ENCODE data around the gene SLC46A1. TPM values are rescaled to one million over a fixed set of nuclear protein-coding genes. Genes with fewer than 3 reads are reported as not detected.

The SLC46A1 gene
- total RNA-seq, 5 donors from 2014 or later (not counting 1 experiment from before 2014, with no cell fraction given): 0.93 to 2.7 (median 2.5) TPM

DNA sequence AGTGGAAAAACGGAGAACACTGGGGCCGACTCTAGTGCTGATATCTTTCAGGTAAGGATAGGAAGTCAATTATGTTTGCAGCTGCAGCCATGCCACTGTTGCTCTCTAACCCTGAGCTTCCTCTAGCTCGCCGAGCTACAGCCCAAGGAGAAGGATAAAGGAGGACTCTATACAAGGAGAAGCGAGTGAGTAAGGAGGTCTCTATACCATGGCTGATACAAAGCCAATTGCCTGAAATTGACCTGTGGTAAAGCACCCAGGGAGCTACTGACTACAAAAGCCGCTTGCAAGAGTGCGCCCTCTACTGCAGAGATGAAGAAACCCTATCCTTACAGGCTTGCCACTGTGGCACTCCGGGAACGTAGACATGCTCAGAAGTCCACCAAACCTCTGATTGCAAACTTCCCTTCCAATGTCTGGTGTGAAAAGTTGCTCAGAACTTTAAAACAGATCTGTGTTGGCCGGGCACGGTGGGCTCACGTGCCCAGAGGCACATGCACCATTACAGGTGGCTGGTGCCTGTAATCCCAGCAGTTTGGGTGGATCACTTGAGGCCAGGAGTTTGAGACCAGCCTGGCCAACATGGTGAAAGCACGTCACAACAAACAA lies 10.8 kb upstream of the SLC46A1 start:
- Mint-ChIP-seq H3K4me3 (no peak overlapping the region), H3K36me3 (no peaks in the 10 kb centered on the region), H3K27ac (no peak overlapping the region), H3K9me3 (no peaks in the 10 kb centered on the region), H3K27me3 (peaks cover 2 to 18% of the 10 kb centered on the region in 2 donors), H3K4me1 (peaks cover 4 to 7% (median 4%) of the 10 kb centered on the region in 3 donors)
- no peaks in the 10 kb centered on the region for H3K9me3 ChIP-seq
- H3K4me3 ChIP-seq (ENCODE audit: control insufficient read depth in 1 of 2, extremely low read depth in 1 of 2, low read length in 1 of 2): no peak overlapping the region
- peak; percentile 80 to 89 (median 87) for ATAC-seq (replicated peaks in 1 of 4)
- ChIA-PET CTCF (interaction anchor here (0.6 to 1.2 kb wide), 7 partner anchors 10 to 611 kb away, joined by 3 to 6 read pairs (median 3); partner anchors contain the start of genes IFT20 (in 1 of the 2) and TNFAIP1 (in 1 of the 2)), POLR2A (no interaction called here)
- DNase-seq: peak in 32 of 35 experiments; percentile 14 to 68 (median 40)
- no peaks in the 10 kb centered on the region for H3K36me3 ChIP-seq (ENCODE audit: control insufficient read depth in 2 of 2, extremely low read depth in 1 of 2, insufficient read depth in 1 of 2, low read length in 1 of 2)
- H3K27ac ChIP-seq (ENCODE audit: low read length): no peak overlapping the region
- peaks cover 4 to 21% of the 10 kb centered on the region in 2 experiments for H3K27me3 ChIP-seq (replicated peaks in 1 of 2; ENCODE audit: control insufficient read depth in 2 of 2, extremely low read depth in 1 of 2, insufficient read depth in 2 of 2, low read length in 1 of 2)
- 25% methylated on average over 6 of the region's 13 CpGs for WGBS (ENCODE audit: insufficient coverage)
- peaks cover 0 to 5% of the 10 kb centered on the region in 2 experiments for H3K4me1 ChIP-seq (ENCODE audit: control insufficient read depth in 1 of 2, extremely low read depth in 1 of 2, insufficient read depth in 2 of 2, low read length in 2 of 2)

GRCh38 chr17:28415886-28416285 lies 9.9 kb upstream of the SLC46A1 start:
- 87% methylated on average over 3 of the region's 3 CpGs for WGBS (ENCODE audit: insufficient coverage)
- no peak for DNase-seq
- H3K4me3 Mint-ChIP-seq: no peak overlapping the region
- POLR2A ChIA-PET: no interaction called here
- no peak overlapping the region for H3K27ac ChIP-seq (ENCODE audit: low read length)
- H3K27ac Mint-ChIP-seq: no peak overlapping the region
- peaks cover 4 to 7% (median 4%) of the 10 kb centered on the region in 3 donors for H3K4me1 Mint-ChIP-seq
- no peaks in the 10 kb centered on the region for H3K36me3 Mint-ChIP-seq
- H3K36me3 ChIP-seq (ENCODE audit: control insufficient read depth in 2 of 2, extremely low read depth in 1 of 2, insufficient read depth in 1 of 2, low read length in 1 of 2): no peaks in the 10 kb centered on the region
- H3K9me3 ChIP-seq: no peaks in the 10 kb centered on the region
- peaks cover 2 to 18% of the 10 kb centered on the region in 2 donors for H3K27me3 Mint-ChIP-seq
- peaks cover 0 to 5% of the 10 kb centered on the region in 2 experiments for H3K4me1 ChIP-seq (ENCODE audit: control insufficient read depth in 1 of 2, extremely low read depth in 1 of 2, insufficient read depth in 2 of 2, low read length in 2 of 2)
- CTCF ChIA-PET: interaction anchor here in 1 of 2 donors (0.6 to 1.2 kb wide), 2 partner anchors 15 to 329 kb away, joined by 3 read pairs; no protein-coding TSS in a partner anchor
- H3K4me3 ChIP-seq (ENCODE audit: control insufficient read depth in 1 of 2, extremely low read depth in 1 of 2, low read length in 1 of 2): no peak overlapping the region
- ATAC-seq (replicated peaks in 1 of 4): no peak
- H3K9me3 Mint-ChIP-seq: no peaks in the 10 kb centered on the region
- peaks cover 4 to 21% of the 10 kb centered on the region in 2 experiments for H3K27me3 ChIP-seq (replicated peaks in 1 of 2; ENCODE audit: control insufficient read depth in 2 of 2, extremely low read depth in 1 of 2, insufficient read depth in 2 of 2, low read length in 1 of 2)

DNA sequence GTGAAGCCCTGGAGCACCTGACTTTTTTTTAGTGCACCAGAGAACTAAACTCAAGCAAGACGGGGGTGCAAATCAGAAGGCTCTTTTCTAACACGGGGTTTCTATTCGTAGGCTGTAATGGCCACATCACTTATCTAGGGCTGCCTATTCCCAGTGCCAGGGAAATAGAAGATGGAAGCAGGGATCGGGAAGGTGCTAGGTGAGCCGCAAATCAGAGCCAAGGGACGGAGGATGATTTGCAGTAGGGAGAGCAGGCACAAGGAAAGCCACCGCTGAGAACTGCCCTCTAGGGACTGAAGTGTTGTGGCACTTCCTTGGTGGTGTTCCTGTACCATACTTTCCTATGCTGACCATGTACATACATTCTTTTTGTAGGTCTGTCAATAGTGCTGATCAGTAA lies 7.8 kb upstream of the SLC46A1 start:
- Mint-ChIP-seq H3K36me3 (no peaks in the 10 kb centered on the region), H3K27me3 (peaks cover 5 to 17% of the 10 kb centered on the region in 2 donors), H3K4me3 (no peak overlapping the region), H3K27ac (no peak overlapping the region), H3K4me1 (peaks cover 4 to 7% (median 4%) of the 10 kb centered on the region in 3 donors), H3K9me3 (no peaks in the 10 kb centered on the region)
- H3K4me3 ChIP-seq (ENCODE audit: control insufficient read depth in 1 of 2, extremely low read depth in 1 of 2, low read length in 1 of 2): no peak overlapping the region
- peaks cover 0 to 5% of the 10 kb centered on the region in 2 experiments for H3K4me1 ChIP-seq (ENCODE audit: control insufficient read depth in 1 of 2, extremely low read depth in 1 of 2, insufficient read depth in 2 of 2, low read length in 2 of 2)
- peaks cover 4 to 15% of the 10 kb centered on the region in 2 experiments for H3K27me3 ChIP-seq (replicated peaks in 1 of 2; ENCODE audit: control insufficient read depth in 2 of 2, extremely low read depth in 1 of 2, insufficient read depth in 2 of 2, low read length in 1 of 2)
- ChIA-PET POLR2A (no interaction called here), CTCF (no interaction called here)
- no peak for DNase-seq
- WGBS (ENCODE audit: insufficient coverage): 85% methylated on average over 5 of the region's 7 CpGs
- H3K36me3 ChIP-seq (ENCODE audit: control insufficient read depth in 2 of 2, extremely low read depth in 1 of 2, insufficient read depth in 1 of 2, low read length in 1 of 2): no peaks in the 10 kb centered on the region
- no peaks in the 10 kb centered on the region for H3K9me3 ChIP-seq
- ATAC-seq (replicated peaks in 1 of 4): no peak
- H3K27ac ChIP-seq (ENCODE audit: low read length): no peak overlapping the region

- H3K27me3 ChIP-seq (replicated peaks in 1 of 2; ENCODE audit: control insufficient read depth in 2 of 2, extremely low read depth in 1 of 2, insufficient read depth in 2 of 2, low read length in 1 of 2): peaks cover 4 to 26% of the 10 kb centered on the region in 2 experiments
- ChIA-PET POLR2A (no interaction called here), CTCF (no interaction called here)
- no peak overlapping the region for H3K4me3 Mint-ChIP-seq
- H3K4me1 Mint-ChIP-seq: peaks cover 3 to 6% (median 4%) of the 10 kb centered on the region in 3 donors
- H3K27ac Mint-ChIP-seq: no peak overlapping the region
- H3K9me3 Mint-ChIP-seq: no peaks in the 10 kb centered on the region
- no peaks in the 10 kb centered on the region for H3K9me3 ChIP-seq
- H3K36me3 Mint-ChIP-seq: no peaks in the 10 kb centered on the region
- DNase-seq (no peak), ATAC-seq (replicated peaks in 1 of 4) (no peak)
- H3K27ac ChIP-seq (ENCODE audit: low read length): no peak overlapping the region
- H3K4me3 ChIP-seq (ENCODE audit: control insufficient read depth in 1 of 2, extremely low read depth in 1 of 2, low read length in 1 of 2): no peak overlapping the region
- peaks cover 0 to 5% of the 10 kb centered on the region in 2 experiments for H3K4me1 ChIP-seq (ENCODE audit: control insufficient read depth in 1 of 2, extremely low read depth in 1 of 2, insufficient read depth in 2 of 2, low read length in 2 of 2)
- no CpG with 5 or more reads among the region's 3 CpGs for WGBS (ENCODE audit: insufficient coverage)
- H3K27me3 Mint-ChIP-seq: peaks cover 12 to 28% of the 10 kb centered on the region in 2 donors
- H3K36me3 ChIP-seq (ENCODE audit: control insufficient read depth in 2 of 2, extremely low read depth in 1 of 2, insufficient read depth in 1 of 2, low read length in 1 of 2): no peaks in the 10 kb centered on the region
Observed at GRCh38 chr17:28412099-28412498, 6.1 kb upstream of the SLC46A1 start.

DNA sequence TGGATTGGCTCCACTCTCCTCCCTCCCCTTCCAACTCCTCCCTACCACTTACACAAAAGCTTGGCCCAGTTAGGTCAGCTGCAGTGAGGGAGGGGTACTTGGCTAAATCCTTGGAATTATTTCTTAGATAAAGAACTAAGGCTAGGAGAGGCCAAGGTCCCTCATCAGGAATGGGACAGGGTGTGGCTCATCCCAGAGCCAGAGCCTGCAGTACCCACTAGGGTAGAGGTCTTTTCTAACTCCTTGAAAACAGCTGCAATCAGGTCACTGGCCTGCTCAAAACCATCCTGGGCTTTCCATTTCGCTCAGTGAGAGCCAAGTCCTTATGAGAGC lies 1.9 kb upstream of the SLC46A1 start:
- no peaks in the 10 kb centered on the region for H3K36me3 ChIP-seq (ENCODE audit: control insufficient read depth in 2 of 2, extremely low read depth in 1 of 2, insufficient read depth in 1 of 2, low read length in 1 of 2)
- 83% methylated on average over 1 of the region's 1 CpG for WGBS (ENCODE audit: insufficient coverage)
- no peaks in the 10 kb centered on the region for H3K9me3 ChIP-seq
- DNase-seq (no peak), ATAC-seq (replicated peaks in 1 of 4) (no peak)
- Mint-ChIP-seq H3K27ac (no peak overlapping the region), H3K4me3 (peak overlapping the region in 1 of 3 donors; percentile 7), H3K36me3 (no peaks in the 10 kb centered on the region), H3K27me3 (peaks cover 15 to 17% of the 10 kb centered on the region in 2 donors), H3K9me3 (no peaks in the 10 kb centered on the region), H3K4me1 (peaks cover 5 to 12% (median 10%) of the 10 kb centered on the region in 3 donors)
- no peak overlapping the region for H3K27ac ChIP-seq (ENCODE audit: low read length)
- H3K27me3 ChIP-seq (replicated peaks in 1 of 2; ENCODE audit: control insufficient read depth in 2 of 2, extremely low read depth in 1 of 2, insufficient read depth in 2 of 2, low read length in 1 of 2): peaks cover 2 to 20% of the 10 kb centered on the region in 2 experiments
- ChIA-PET POLR2A (interaction anchor here in 1 of 2 donors (0.5 kb wide), 1 partner anchor 98 kb away, joined by 3 read pairs; no protein-coding TSS in a partner anchor), CTCF (no interaction called here)
- no peak overlapping the region for H3K4me3 ChIP-seq (ENCODE audit: control insufficient read depth in 1 of 2, extremely low read depth in 1 of 2, low read length in 1 of 2)
- H3K4me1 ChIP-seq (ENCODE audit: control insufficient read depth in 1 of 2, extremely low read depth in 1 of 2, insufficient read depth in 2 of 2, low read length in 2 of 2): peaks cover 0 to 16% of the 10 kb centered on the region in 2 experiments

- Mint-ChIP-seq H3K4me3 (peak overlapping the region in 1 of 3 donors; percentile 21), H3K36me3 (no peaks in the 10 kb centered on the region), H3K27me3 (peaks cover 15 to 17% of the 10 kb centered on the region in 2 donors), H3K9me3 (no peaks in the 10 kb centered on the region), H3K27ac (no peak overlapping the region), H3K4me1 (peaks cover 5 to 12% (median 10%) of the 10 kb centered on the region in 3 donors)
- peaks cover 1 to 20% of the 10 kb centered on the region in 2 experiments for H3K27me3 ChIP-seq (replicated peaks in 1 of 2; ENCODE audit: control insufficient read depth in 2 of 2, extremely low read depth in 1 of 2, insufficient read depth in 2 of 2, low read length in 1 of 2)
- ChIA-PET POLR2A (interaction anchor here in 1 of 2 donors (0.5 kb wide), 1 partner anchor 98 kb away, joined by 3 read pairs; no protein-coding TSS in a partner anchor), CTCF (interaction anchor here in 1 of 2 donors (0.9 kb wide), 1 partner anchor 9 kb away, joined by 3 read pairs; no protein-coding TSS in a partner anchor)
- no peak overlapping the region for H3K4me3 ChIP-seq (ENCODE audit: control insufficient read depth in 1 of 2, extremely low read depth in 1 of 2, low read length in 1 of 2)
- H3K4me1 ChIP-seq (ENCODE audit: control insufficient read depth in 1 of 2, extremely low read depth in 1 of 2, insufficient read depth in 2 of 2, low read length in 2 of 2): peaks cover 0 to 16% of the 10 kb centered on the region in 2 experiments
- H3K27ac ChIP-seq (ENCODE audit: low read length): no peak overlapping the region
- no CpG with 5 or more reads among the region's 5 CpGs for WGBS (ENCODE audit: insufficient coverage)
- no peaks in the 10 kb centered on the region for H3K36me3 ChIP-seq (ENCODE audit: control insufficient read depth in 2 of 2, extremely low read depth in 1 of 2, insufficient read depth in 1 of 2, low read length in 1 of 2)
- ATAC-seq (replicated peaks in 1 of 4): no peak
- DNase-seq: no peak
- no peaks in the 10 kb centered on the region for H3K9me3 ChIP-seq
Observed at GRCh38 chr17:28407130-28407973, 1.3 kb upstream of the SLC46A1 start.

Data from T-cell (primary cell).